ENCODE results near the gene NHSL1. TPM values are rescaled to one million over a fixed set of nuclear protein-coding genes. Genes with fewer than 3 reads are reported as not detected.

The NHSL1 gene
- polyA plus RNA-seq, 3 donors = 0.06 to 2.8 (median 0.51) TPM

DNA sequence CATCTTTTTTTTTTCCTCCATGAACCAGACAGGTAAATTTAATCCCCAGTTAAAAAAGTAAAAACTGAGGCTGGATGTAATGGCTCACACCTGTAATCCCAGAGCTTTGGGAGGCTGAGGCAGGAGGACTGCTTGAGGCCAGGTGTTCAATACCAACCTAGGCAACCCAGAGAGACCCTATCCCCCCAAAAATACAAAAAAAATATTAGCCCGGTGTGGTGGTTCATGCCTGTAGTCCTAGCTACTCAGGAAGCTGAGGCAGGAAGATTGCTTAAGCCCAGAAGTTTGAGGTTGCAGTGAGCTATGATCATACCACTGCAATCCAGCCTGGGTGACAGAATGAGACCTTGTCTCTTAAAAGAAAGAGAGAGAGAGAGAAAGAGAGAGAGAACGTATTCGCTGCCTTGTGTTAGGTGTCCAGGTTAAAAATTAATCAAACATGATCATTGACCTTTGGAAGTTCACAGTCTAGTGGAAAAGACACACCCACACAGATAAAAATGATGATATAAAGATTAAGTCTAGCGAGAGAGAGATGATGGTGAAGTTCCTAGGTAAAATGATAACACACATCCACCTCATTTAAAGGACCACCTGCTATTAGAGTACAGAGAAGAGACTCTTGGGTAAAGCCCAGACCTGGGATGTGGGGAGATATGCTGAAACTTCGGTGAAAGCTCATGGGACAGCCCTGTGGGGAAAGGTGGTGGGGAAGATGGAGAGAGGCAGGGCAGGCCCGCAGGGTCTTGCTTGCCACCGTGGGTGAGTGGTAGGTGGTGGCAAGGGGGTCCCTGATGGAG is 4.8 kb upstream of the NHSL1 start:
- Mint-ChIP-seq H3K4me1 (peaks cover 38% of the 10 kb centered on the region), H3K27me3 (ENCODE audit: low read depth in 3 of 3) (peaks cover 0 to 1% (median 0%) of the 10 kb centered on the region in 3 donors)
- no peak overlapping the region for H3K9ac ChIP-seq (ENCODE audit: insufficient read depth, low read length, poor library complexity, severe bottlenecking)

DNA sequence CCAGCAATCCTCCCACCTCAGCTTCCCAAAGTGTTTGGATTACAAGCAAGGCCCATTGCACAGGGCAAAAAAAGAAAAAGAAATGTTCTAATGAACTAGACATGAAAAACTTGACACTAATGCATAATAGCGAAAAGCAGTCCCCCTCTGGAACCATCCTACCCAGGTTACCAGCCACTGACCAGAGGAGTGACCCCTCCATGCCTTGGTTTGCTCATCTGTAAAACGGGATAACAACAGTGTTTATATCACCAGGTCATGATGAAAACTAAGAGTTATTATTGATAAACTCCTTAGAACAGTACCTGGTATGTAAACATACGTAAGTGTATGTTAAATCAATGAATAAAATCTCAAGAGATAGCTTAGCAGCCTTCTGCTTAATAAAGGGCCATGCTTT is 3.3 kb upstream of the NHSL1 start:
- H3K4me1 Mint-ChIP-seq = peaks cover 51% of the 10 kb centered on the region
- no peaks in the 10 kb centered on the region for H3K36me3 Mint-ChIP-seq
- H3K4me3 ChIP-seq (replicated peaks in 1 of 3; ENCODE audit: low read depth in 2 of 3, low read length in 3 of 3) = no peak overlapping the region
- no peaks in the 10 kb centered on the region for H3K9me3 Mint-ChIP-seq
- no peak overlapping the region for H2AFZ ChIP-seq (ENCODE audit: insufficient read depth, low read depth, low read length, poor library complexity, severe bottlenecking)
- no peak overlapping the region for H3K4me2 ChIP-seq (replicated peaks; ENCODE audit: extremely low read depth, low read length, poor library complexity, severe bottlenecking)
- no peak overlapping the region for H3K9ac ChIP-seq (ENCODE audit: insufficient read depth, low read length, poor library complexity, severe bottlenecking)
- no peak overlapping the region for H3K27ac Mint-ChIP-seq
- no CpG with 5 or more reads among the region's 3 CpGs for WGBS (ENCODE audit: insufficient coverage)
- no peaks in the 10 kb centered on the region for H3K9me3 ChIP-seq (replicated peaks in 1 of 2; ENCODE audit: control insufficient read depth in 1 of 2, insufficient read depth in 1 of 2, low read length in 2 of 2)
- TF ChIP-seq, protein P1, sequence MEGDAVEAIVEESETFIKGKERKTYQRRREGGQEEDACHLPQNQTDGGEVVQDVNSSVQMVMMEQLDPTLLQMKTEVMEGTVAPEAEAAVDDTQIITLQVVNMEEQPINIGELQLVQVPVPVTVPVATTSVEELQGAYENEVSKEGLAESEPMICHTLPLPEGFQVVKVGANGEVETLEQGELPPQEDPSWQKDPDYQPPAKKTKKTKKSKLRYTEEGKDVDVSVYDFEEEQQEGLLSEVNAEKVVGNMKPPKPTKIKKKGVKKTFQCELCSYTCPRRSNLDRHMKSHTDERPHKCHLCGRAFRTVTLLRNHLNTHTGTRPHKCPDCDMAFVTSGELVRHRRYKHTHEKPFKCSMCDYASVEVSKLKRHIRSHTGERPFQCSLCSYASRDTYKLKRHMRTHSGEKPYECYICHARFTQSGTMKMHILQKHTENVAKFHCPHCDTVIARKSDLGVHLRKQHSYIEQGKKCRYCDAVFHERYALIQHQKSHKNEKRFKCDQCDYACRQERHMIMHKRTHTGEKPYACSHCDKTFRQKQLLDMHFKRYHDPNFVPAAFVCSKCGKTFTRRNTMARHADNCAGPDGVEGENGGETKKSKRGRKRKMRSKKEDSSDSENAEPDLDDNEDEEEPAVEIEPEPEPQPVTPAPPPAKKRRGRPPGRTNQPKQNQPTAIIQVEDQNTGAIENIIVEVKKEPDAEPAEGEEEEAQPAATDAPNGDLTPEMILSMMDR (IDR thresholded peaks at IDR 0.05) = no peak
- no peaks in the 10 kb centered on the region for H3K27me3 ChIP-seq (ENCODE audit: control insufficient read depth in 2 of 2, insufficient read depth in 2 of 2, low read length in 2 of 2)
- peaks cover 32 to 36% of the 10 kb centered on the region in 2 donors for H3K4me1 ChIP-seq (ENCODE audit: control insufficient read depth in 1 of 2, insufficient read depth in 2 of 2, low read length in 2 of 2)
- peaks cover 0 to 1% (median 0%) of the 10 kb centered on the region in 3 donors for H3K27me3 Mint-ChIP-seq (ENCODE audit: low read depth in 3 of 3)
- no peaks in the 10 kb centered on the region for H3K79me2 ChIP-seq (ENCODE audit: insufficient read depth, low read length)
- H3K4me3 Mint-ChIP-seq = no peak overlapping the region
- intact Hi-C loops (cut with micrococcal nuclease) = loop anchor here in 1 of 2 donors (10.0 kb wide), 1 partner anchor 48 kb away; no protein-coding TSS in a partner anchor
- H3K27ac ChIP-seq (ENCODE audit: low read depth in 1 of 2, low read length in 2 of 2) = no peak overlapping the region
- H3K36me3 ChIP-seq (replicated peaks in 1 of 2; ENCODE audit: control insufficient read depth in 1 of 2, insufficient read depth in 2 of 2, low read length in 2 of 2) = no peaks in the 10 kb centered on the region
- no peaks in the 10 kb centered on the region for H4K20me1 ChIP-seq (ENCODE audit: insufficient read depth, low read length)
- DNase-seq = no peak

More for the DNA sequence above, 4.8 kb upstream of the NHSL1 start:
- Mint-ChIP-seq H3K9me3 (no peaks in the 10 kb centered on the region), H3K36me3 (no peaks in the 10 kb centered on the region), H3K4me3 (peak overlapping the region in 1 of 2 donors; percentile 27), H3K27ac (peak overlapping the region; percentile 6 to 55 (median 17))
- WGBS (ENCODE audit: insufficient coverage) = 94% methylated on average over 3 of the region's 7 CpGs
- H3K27me3 ChIP-seq (ENCODE audit: control insufficient read depth in 2 of 2, insufficient read depth in 2 of 2, low read length in 2 of 2) = no peaks in the 10 kb centered on the region
- TF ChIP-seq, protein P1 (IDR thresholded peaks at IDR 0.05) = no peak
- no peaks in the 10 kb centered on the region for H3K79me2 ChIP-seq (ENCODE audit: insufficient read depth, low read length)
- no peak overlapping the region for H2AFZ ChIP-seq (ENCODE audit: insufficient read depth, low read depth, low read length, poor library complexity, severe bottlenecking)
- no peak overlapping the region for H3K27ac ChIP-seq (ENCODE audit: low read depth in 1 of 2, low read length in 2 of 2)
- no peaks in the 10 kb centered on the region for H4K20me1 ChIP-seq (ENCODE audit: insufficient read depth, low read length)
- intact Hi-C loops (cut with micrococcal nuclease) = loop anchor here in 1 of 2 donors (10.0 kb wide), 1 partner anchor 49 kb away; no protein-coding TSS in a partner anchor
- no peak overlapping the region for H3K4me3 ChIP-seq (replicated peaks in 1 of 3; ENCODE audit: low read depth in 2 of 3, low read length in 3 of 3)
- peaks cover 26 to 27% of the 10 kb centered on the region in 2 donors for H3K4me1 ChIP-seq (ENCODE audit: control insufficient read depth in 1 of 2, insufficient read depth in 2 of 2, low read length in 2 of 2)
- no peak overlapping the region for H3K4me2 ChIP-seq (replicated peaks; ENCODE audit: extremely low read depth, low read length, poor library complexity, severe bottlenecking)
- H3K9me3 ChIP-seq (replicated peaks in 1 of 2; ENCODE audit: control insufficient read depth in 1 of 2, insufficient read depth in 1 of 2, low read length in 2 of 2) = no peaks in the 10 kb centered on the region
- DNase-seq = peak in 1 of 3 donors; percentile 3
- no peaks in the 10 kb centered on the region for H3K36me3 ChIP-seq (replicated peaks in 1 of 2; ENCODE audit: control insufficient read depth in 1 of 2, insufficient read depth in 2 of 2, low read length in 2 of 2)
